Upper lobe of left lung (tissue), 4 donors: ENCODE measurements around the gene SLC16A3.

Experiments used
- POLR2A ChIP-seq, 4 donors: fragments of 450-650 bp; IDR thresholded peaks; one replicate each; pipeline ENCODE4 v1.5.1; 2016 to 2017; ENCODE audit warnings: antibody characterized with exemption in 4 of 4, mild to moderate bottlenecking in 2 of 4
- TF ChIP-seq, protein P1 (sequence below), 6 experiments: fragments of 450-650 bp in 4 of 6; fragments of 200-600 bp in 2 of 6; sonication (generic) in 2 of 6; IDR thresholded peaks; one replicate each; pipeline ENCODE4 v1.5.1; 2016 to 2019; ENCODE audit warnings: antibody characterized with exemption in 6 of 6

- TF ChIP-seq, protein P1, sequence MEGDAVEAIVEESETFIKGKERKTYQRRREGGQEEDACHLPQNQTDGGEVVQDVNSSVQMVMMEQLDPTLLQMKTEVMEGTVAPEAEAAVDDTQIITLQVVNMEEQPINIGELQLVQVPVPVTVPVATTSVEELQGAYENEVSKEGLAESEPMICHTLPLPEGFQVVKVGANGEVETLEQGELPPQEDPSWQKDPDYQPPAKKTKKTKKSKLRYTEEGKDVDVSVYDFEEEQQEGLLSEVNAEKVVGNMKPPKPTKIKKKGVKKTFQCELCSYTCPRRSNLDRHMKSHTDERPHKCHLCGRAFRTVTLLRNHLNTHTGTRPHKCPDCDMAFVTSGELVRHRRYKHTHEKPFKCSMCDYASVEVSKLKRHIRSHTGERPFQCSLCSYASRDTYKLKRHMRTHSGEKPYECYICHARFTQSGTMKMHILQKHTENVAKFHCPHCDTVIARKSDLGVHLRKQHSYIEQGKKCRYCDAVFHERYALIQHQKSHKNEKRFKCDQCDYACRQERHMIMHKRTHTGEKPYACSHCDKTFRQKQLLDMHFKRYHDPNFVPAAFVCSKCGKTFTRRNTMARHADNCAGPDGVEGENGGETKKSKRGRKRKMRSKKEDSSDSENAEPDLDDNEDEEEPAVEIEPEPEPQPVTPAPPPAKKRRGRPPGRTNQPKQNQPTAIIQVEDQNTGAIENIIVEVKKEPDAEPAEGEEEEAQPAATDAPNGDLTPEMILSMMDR (IDR thresholded peaks at IDR 0.05), result no peak
- TF ChIP-seq POLR2A (IDR thresholded peaks at IDR 0.05), result no peak
These were observed 7.4 kb upstream of the SLC16A3 start for GRCh38 chr17:82221341-82221902.
